Raji (cell line): ENCODE data around the gene TPMT.

Source experiments
- POLR2A ChIP-seq: IDR thresholded peaks from 2 replicates; pipeline ENCODE4 v1.6.1; 2011; ENCODE audit warnings: low read depth, low read length, control low read depth; ENCODE audit not compliant: insufficient read depth

The TPMT gene

DNA sequence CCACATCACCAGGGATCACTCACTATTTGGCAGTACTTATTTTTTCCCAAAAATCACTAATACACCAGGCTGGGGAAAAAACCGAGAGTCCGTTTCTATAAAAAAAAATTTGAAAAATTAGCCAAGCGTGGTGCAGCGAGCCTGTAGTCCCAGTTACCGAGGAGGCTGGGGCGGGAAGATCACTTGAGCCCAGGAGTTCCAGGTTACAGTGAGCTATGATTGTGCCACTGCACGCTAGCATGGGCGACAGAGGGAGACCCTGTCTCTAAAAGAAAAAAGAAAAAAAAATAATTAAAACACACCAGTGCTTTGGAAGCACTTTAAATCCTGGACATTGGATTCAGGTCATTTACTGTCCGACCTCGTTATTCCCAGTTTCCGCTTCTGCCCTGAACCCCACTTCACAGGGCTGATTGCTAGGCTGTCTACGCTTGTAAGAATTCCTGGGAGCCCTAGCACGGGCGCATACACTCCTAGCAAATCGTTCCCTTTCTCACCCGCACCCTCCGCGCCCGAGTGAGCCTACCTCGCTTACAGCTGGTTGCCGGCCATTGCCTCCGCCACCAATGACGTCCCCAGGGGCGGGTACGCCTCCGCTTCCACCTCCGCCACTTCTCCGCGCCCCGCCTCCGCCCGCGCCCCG lies at the start of gene TPMT:
TPMT (minus strand) TSS at position 571 of the 643 bp plus-strand sequence. CDS start 5,950 bp downstream, outside the sequence.
- TF ChIP-seq POLR2A = peak; percentile 47; the same call in 1 of the 2 replicates

- no peak for TF ChIP-seq POLR2A
Measured at GRCh38 chr6:18203786-18204185, 48.9 kb upstream of the TPMT start.

GRCh38 chr6:18192026-18192425 lies 37.1 kb upstream of the TPMT start:
- no peak for TF ChIP-seq POLR2A

- TF ChIP-seq POLR2A = no peak
Measured at GRCh38 chr6:18189196-18189595, 34.3 kb upstream of the TPMT start.

DNA sequence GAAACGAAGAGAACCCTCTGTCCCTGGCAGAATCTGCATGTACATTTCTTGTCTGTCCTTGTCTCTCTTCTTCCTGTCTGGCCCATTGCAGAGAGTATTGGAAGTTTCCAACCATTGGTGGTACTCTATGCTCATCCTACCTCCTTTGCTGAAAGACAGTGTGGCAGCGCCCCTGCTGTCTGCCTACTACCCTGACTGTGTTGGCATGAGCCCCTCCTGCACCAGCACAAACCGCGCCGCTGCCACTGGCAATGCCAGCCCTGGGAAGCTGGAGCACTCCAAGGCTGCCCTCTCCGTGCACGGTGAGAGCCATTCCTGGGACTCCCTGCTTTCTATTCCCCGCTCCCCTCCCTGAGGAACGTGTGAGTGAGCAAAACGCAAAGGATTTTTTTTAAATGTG lies 32.8 kb upstream of the TPMT start:
- TF ChIP-seq POLR2A = no peak

DNA sequence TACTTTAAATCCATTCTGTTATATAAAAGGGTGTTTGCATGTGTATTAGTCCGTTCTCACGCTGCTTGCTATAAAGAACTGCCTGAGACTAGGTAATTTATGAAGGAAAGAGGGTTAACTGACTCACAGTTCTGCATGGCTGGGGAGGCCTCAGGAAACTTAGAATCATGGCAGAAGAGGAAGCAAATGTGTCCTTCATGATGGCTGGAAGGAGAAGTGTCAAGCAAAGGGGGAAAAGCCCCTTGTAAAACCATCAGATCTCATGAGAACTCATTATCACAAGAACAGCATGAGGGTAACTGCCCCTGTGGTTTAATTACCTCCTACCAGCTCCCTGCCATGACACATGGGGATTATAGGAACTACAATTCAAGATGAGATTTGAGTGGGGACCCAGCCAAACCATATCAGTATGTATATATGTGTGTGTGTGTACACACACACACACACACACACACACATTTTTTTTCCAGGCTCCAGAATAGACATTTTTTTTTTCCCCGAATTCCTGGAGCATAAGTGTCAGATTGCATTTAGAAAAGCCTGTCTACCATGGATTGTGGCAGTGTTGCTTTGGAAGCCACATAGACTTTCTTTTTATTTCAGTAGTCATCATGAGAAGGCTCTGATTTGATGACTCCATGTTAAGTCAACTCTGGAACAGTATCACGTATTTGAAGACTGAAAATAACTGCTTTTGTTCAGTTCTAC lies 31.8 kb upstream of the TPMT start:
- TF ChIP-seq POLR2A = no peak

GRCh38 chr6:18186033-18186432 lies 31.2 kb upstream of the TPMT start:
- no peak for TF ChIP-seq POLR2A

DNA sequence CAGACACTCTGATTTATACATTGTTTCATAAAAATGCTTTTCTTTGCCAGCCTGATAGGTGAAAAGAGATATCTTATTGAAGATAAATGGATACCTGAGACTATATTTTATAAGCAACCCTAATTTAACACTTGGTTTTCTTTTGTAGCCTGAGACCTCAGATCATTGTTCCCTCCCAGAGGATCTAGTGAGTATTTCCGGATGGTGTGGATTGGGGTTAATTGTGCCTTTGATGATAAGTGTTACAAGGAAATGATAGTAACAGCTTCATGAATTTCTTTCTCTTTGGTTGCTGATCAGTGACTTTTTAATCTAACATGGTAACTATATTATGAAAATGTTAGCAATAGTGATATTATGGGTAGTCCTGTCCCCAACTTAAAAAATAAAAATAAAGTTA lies 30.7 kb upstream of the TPMT start:
- TF ChIP-seq POLR2A = no peak

- TF ChIP-seq POLR2A = no peak
Measured at GRCh38 chr6:18183766-18184165, 28.9 kb upstream of the TPMT start.

DNA sequence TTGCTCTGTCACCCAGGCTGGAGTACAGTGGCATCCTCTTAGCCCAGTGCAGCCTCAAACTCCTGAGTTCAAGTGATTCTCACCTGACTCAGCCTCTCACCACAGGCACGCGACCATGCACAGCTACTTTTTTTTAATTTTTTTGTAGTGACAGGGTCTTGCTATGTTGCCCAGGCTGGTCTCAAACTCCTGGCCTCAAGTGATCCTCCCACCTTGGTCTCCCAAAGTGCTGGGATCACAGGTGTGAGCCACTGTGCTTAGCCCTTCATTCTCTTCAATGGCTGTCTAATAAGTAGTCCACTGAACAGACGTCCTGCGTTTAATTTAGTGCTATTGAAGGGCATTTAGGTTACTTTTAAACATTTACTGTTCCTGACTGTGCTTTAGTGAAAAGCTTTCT lies 27.7 kb upstream of the TPMT start:
- TF ChIP-seq POLR2A = no peak

GRCh38 chr6:18179770-18180356 lies 25.0 kb upstream of the TPMT start:
- TF ChIP-seq POLR2A = no peak

DNA sequence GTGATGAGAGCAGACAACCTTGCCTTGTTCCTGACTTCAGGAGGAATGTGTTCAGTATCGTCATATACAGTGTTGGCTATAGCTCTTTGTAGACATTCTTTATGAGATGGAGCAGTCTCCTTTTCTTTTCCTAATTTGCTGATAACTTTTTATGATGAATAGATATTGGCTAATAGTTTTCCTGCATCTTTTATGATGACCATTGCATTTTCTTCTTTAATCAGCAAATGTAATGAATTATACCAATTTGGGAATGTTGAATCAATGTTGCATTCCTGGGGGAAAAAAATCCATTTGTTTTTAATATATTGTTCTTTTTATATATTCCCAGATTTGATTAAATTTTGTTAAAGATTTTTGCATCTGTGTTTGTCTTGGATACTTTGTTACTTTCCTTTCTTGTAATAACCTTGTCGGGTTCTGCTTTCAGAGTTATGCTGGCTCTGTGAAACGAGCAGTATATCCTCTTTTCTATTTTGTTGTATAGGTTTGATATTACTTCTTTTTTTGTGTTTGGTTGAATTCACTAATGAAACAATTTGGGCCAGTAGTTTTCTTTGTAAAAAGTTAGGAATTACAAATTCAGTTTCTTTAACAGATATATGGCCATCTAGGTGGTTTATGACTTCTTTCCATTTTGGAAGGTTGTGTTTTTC lies 24.2 kb upstream of the TPMT start:
- no peak for TF ChIP-seq POLR2A

- TF ChIP-seq POLR2A = no peak
Measured at GRCh38 chr6:18177286-18177965, 22.5 kb upstream of the TPMT start.

- TF ChIP-seq POLR2A = no peak
Measured at GRCh38 chr6:18171871-18172270, 17.0 kb upstream of the TPMT start.

DNA sequence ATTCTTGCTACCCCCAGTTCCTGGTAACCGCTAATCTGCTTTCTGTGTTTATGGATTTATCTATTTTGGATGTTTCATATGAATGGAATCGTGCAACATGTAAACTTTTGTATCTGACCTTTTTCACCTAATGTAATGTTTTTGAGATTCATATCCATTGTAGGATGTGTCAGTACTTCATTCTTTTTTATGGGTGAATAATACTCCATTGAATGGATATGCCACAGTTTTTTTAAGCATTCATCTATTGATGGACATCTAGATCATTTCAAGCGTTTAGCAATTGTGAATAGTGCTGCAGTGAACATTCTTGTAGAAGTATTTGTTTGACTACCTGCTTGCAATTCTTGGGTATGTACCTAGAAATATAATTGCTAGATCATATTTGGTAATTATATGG lies 13.4 kb upstream of the TPMT start:
- no peak for TF ChIP-seq POLR2A
